ENCODE results near the gene ZYG11B.
A peak's percentile ranks its signal among the peaks of the same experiment; 100 is the strongest.
"Not testable (repeated sequence)": the region's sequence is repeated elsewhere in the genome, so short reads cannot be mapped to it uniquely, and the experiment has no call there.

Gene ZYG11B

GRCh38 chr1:52726265-52727113 is at the start of gene ZYG11B:
TSS of gene ZYG11B (plus strand) at chr1:52726453. CDS start at chr1:52726654, 201 bp downstream.
- peak; percentile 29 to 70 for DNase-seq

GRCh38 chr1:52677076-52677806 is 49.0 kb upstream of the ZYG11B start:
- no peak for DNase-seq

DNA sequence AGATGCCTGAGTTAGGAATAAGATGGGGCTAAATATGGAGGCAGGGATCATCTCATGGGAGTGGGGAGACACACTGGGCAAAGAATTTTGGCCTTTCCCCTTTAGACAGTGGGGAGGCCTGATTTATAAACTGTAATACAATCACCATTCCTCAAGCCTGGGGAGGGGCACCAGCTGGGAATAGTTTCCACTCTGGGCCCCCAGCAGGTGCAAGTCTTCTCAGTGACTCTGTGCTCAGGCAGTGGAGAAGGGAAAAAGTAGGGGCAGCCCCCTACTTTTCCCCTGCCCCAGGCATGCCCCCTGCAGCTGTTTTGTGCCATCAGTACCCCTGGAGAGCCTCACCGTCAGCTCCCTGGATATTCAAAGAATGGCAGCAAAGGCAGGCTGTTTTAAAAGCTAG is 47.2 kb upstream of the ZYG11B start:
- DNase-seq = no peak

DNA sequence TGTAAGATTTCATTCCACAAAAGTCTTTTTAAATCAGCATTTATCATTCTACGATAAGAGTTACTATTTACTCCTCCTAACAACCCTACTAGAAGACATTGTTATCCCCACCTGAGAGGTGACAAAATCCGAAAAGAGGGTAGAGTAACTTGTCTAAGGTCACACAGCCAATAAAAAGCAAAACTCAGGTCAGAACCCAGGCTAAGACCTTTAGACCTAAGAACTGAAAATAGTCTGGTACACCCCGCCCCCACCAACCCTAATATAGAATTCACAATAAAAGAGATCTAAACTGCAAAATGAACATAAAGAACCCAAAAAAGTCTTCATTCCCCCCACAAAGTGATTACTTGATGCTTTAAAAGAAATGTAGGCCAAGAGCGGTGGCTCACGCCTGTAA is 46.8 kb upstream of the ZYG11B start:
- DNase-seq = no peak

DNA sequence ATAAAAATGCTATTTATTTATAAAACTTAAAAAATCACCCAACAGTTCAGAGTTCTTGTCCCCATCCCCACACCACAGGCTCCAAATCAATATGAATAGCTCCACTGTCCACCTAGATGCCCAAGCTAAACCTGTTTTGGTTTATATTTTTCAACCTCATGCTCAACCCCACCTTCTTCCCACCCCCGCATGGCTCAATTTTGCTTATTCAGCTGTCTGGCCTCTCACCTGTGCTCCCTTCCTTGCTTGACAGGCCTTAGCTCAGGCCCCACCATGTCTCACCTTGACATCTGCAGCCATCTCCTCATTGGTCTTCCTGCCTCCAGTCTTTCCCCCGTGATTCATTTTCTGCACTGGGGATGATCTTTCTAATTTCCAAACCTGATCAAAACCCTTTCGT is 45.9 kb upstream of the ZYG11B start:
- DNase-seq = no peak

DNA sequence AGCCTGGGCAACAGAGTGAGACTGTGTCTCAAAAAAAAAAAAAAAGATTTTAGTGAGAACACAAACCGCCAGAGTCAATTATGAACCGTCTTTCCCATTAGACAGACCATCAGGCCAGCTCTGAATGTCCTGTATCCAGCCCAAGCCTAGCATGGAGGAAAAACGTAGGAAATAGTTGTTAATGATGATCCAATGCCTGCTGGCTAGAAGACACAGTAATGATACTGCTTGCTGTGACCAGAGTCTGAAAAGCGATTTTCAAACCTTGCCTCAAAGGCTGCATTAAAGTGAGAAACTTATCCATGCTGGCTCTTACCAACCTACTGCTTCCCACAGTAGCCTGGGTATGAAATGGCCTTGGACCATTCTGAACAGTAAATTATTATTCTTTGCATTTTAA is 45.1 kb upstream of the ZYG11B start:
- no peak for DNase-seq

GRCh38 chr1:52683367-52683940 is 42.8 kb upstream of the ZYG11B start:
- no peak for DNase-seq

GRCh38 chr1:52684545-52684944 is 41.7 kb upstream of the ZYG11B start:
- DNase-seq = no peak

DNA sequence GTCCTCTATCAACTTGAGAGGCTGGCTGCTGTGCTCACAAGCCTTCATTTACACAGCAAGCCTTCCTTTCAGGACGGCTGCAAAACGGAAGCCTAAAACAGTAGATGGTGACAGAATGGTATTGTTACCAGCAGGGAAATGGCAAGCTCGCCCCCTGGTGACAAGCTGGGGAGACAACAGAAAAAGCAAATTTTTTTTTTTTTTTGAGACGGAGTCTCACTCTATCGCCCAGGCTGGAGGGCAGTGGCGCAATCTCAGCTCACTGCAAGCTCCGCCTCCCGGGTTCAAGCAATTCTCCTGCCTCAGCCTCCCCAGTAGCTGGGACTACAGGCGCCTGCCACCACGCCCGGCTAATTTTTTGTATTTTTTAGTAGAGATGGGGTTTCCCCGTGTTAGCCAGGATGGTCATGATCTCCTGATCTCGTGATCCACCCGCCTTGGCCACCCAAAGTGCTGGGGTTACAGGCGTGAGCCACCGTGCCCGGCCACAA is 39.9 kb upstream of the ZYG11B start:
- peak in 1 of 2 experiments; percentile 21 for DNase-seq

DNA sequence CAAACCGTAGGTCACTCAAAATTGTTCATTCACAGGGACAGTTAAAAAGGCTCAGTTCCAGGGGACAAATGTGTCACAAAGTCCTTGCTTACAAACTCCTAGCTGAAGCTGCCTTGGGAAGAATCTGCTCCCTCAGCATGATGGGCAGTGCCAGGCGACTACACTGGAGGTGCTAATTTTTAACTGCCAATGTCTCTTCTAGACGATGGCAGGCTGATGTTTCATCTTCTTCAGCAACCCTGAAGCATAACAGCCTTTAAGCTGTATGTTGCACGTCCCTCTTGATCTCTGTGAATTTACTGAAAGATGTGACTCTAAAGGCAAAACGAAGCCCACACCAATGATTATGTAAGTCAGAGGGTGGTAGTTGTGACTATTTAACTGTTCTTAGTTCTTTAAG is 39.4 kb upstream of the ZYG11B start:
- no peak for DNase-seq

DNA sequence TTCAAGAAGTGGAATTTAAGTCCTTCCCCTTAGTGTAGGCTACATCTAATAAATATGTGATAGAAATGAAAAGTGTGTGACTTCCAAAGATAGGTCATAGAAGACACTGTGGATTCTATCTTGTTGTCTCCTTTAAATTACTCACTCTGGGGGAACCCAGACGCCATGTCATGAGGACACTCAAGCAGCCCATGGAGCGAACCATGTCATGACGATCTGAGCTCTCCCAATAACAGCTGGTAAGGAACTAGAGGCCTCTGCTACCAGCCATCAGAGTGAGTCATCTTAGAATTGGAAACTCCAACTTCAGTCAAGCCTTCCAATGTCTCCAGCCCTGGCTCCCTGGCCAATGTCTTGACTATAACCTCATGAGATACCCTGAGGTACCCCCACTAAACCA is 34.4 kb upstream of the ZYG11B start:
- DNase-seq = no peak

- no peak for DNase-seq
Observed at GRCh38 chr1:52692697-52693096, 33.6 kb upstream of the ZYG11B start.

- DNase-seq = not testable (repeated sequence)
Observed at GRCh38 chr1:52693351-52693750, 32.9 kb upstream of the ZYG11B start.

GRCh38 chr1:52693843-52694242 is 32.4 kb upstream of the ZYG11B start:
- DNase-seq = no peak

DNA sequence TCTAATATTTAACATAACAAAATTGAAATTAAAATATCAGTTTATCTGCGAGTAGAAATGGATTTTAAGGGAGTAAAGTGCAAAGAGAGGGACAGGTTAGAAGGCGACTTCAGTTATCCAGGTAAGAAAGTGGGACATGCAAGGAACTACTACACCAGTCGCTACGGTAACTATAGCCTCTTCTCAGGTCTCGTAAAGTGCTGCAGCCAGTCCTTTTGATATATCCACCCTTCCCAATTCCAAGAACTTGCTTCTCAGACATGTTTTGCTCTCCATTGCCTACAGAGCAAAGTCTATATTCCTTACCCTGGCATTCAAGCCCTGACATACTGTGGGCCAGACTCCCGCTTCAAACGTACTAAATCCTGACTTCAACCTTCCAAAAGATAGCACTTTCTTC is 30.6 kb upstream of the ZYG11B start:
- DNase-seq = no peak

- peak; percentile 15 to 72 for DNase-seq
Observed at GRCh38 chr1:52697795-52698674, 28.2 kb upstream of the ZYG11B start, which contains the start of gene COA7. TSS of gene COA7 (minus strand) at chr1:52698347. CDS start at chr1:52698326, 21 bp downstream.

DNA sequence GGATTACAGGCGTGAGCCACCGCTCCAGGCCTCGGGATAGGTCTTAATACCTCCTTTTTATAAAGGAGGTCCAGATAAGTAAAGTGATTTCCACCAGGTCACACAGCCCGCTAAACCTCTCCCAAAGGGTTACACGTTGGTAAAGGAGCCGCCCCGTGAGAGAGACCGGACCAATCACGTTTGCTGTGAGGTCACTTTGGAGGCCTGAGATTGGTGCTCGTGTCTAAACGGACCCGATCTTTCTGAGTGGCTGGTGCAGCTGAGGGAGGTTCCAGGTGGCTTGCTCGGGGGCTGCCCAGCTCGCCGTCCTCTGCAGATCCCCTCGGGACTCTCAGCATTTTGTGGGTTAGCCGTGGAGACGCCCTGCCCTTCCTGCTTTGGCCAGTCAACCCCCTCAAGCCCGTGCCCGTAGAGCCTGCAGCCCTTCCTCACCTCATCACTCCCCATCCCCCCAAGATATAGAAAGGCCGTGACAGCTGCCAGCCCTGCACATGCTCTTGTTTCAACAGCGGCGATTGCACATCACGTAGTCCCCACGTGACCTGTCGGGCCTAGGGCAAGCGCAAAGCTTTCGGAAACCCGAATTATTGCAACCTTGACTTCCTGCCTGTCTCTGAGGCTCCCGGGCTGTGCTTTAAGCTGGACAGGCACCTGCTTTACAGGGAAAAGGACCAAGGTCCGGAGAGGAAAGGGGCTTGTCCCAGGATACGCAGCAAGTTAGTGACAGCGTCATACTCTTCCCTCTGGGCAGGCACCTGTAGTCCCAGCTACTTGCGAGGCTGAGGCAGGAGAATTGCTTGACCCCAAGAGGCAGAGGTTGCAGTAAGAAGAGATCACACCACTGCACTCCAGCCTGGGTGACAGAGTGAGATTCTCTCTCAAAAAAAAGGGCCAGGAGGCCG is 23.1 kb upstream of the ZYG11B start:
- DNase-seq = no peak

GRCh38 chr1:52706136-52706670 is 20.1 kb upstream of the ZYG11B start:
- no peak for DNase-seq

- no peak for DNase-seq
Observed at GRCh38 chr1:52706941-52707926, 19.0 kb upstream of the ZYG11B start.

Data from SW 1271 (cell line).